Adrenal gland (tissue), 12 donors: ENCODE data around the gene FMR1NB. TPM values are rescaled to one million over a fixed set of nuclear protein-coding genes. Genes with fewer than 3 reads are reported as not detected.

Experiments
- DNase-seq, 7 donors: peaks; one replicate each; pipeline ENCODE4 v3.0.0-alpha.2; 2019 to 2020
- H3K27ac ChIP-seq, 5 donors: fragments of 200-600 bp; sonication (generic) in 4 of 5; 1 replicate in 3 of 5; 2 replicates in 2 of 5; pipeline versions ENCODE4 v1.5.1 to v1.8.0; 2016 to 2020; ENCODE audit warnings: mild to moderate bottlenecking in 1 of 5
- H3K27me3 ChIP-seq: fragments of 200-600 bp; 2 replicates; pipeline ENCODE4 v1.8.0; 2021
- H3K36me3 ChIP-seq, 2 donors: fragments of 200-600 bp; replicated peaks in 1 of 2; 1 replicate in 1 of 2; 2 replicates in 1 of 2; pipeline versions ENCODE4 v1.5.1 to v1.8.0; 2018 to 2022
- H3K4me1 ChIP-seq, 2 donors: fragments of 200-600 bp; replicated peaks in 1 of 2; 1 replicate in 1 of 2; 2 replicates in 1 of 2; pipeline versions ENCODE4 v1.5.1 to v1.8.0; 2018 to 2021
- H3K4me3 ChIP-seq, 4 donors: fragments of 200-600 bp; sonication (generic) in 3 of 4; one replicate each; pipeline ENCODE4 v1.5.1; 2016 to 2018
- H3K9me3 ChIP-seq, 3 donors: fragments of 200-600 bp; sonication (generic) in 1 of 3; replicated peaks in 1 of 3; 1 replicate in 2 of 3; 2 replicates in 1 of 3; pipeline versions ENCODE4 v1.5.1 to v1.8.0; 2016 to 2021
- CTCF ChIP-seq, 6 experiments: fragments of 450-650 bp in 4 of 6; fragments of 200-600 bp in 2 of 6; sonication (generic) in 1 of 6; IDR thresholded peaks; 1 replicate in 5 of 6; 2 replicates in 1 of 6; pipeline versions ENCODE4 v1.5.1 to v1.8.0; 2016 to 2021; ENCODE audit warnings: antibody characterized with exemption in 6 of 6, mild to moderate bottlenecking in 2 of 6, moderate library complexity in 1 of 6
- POLR2A ChIP-seq, 2 donors: fragments of 450-650 bp; IDR thresholded peaks; one replicate each; pipeline ENCODE4 v1.6.1; 2017; ENCODE audit warnings: antibody characterized with exemption in 2 of 2, mild to moderate bottlenecking in 2 of 2, moderate library complexity in 1 of 2
- WGBS, 4 donors: extraction: QIAGEN DNeasy Blood & Tissue Kit in 2 of 4; methylation state at CpG; one replicate each; pipeline versions ENCODE4 v1.1.5 to v1.1.7; 2013 to 2017; 5-methylcytosine and 5-hydroxymethylcytosine counted together
- intact Hi-C, 2 donors: fragments of 100-400 bp; cut with DNase I; formaldehyde crosslinking; loops; one replicate each; pipeline versions ENCODE4 v1.14.1 to v1.15.0; 2022 to 2023
- polyA plus RNA-seq, 3 donors: library from polyadenylated mRNA; stranded (reverse); fragments of 200-250 nt in 2 of 3; fragments of 350-450 nt in 1 of 3; fragmentation: Illumina TruSeq in 1 of 3; extraction: RNeasy Lipid Tissue Mini Kit (QIAGEN cat#74804) in 1 of 3; gene quantifications; one replicate each; pipeline ENCODE4 v1.2.3, GENCODE V29; 2013 to 2014
- total RNA-seq, 9 donors: library from RNA; depleted of rRNA in 4 of 9; stranded (reverse); fragments of >200 nt in 4 of 9; fragments of 120-200 nt in 1 of 9; fragmentation: NEBNext Ultra II Directional in 1 of 9; extraction: Animal tissue kit (Norgen Biotek cat#: 25700) in 1 of 9; gene quantifications; one replicate each; pipeline versions ENCODE4 v1.1.0 to v1.2.4, GENCODE V29; 2013 to 2023
- donor health status: healthy with polysubstance abuse.
- donor health status: Bipolar disorder and iron deficiency.
- donor health status: DM: yes; HTN: yes; CAD: no.
- donor health status: DM: no; HTN: no; CAD: no.
- donor health status: DM: no; HTN: no; CAD: no.
- donor health status: DM: yes; HTN: yes; CAD: no.

FMR1NB gene
- total and polyA plus RNA-seq, 12 donors: not detected

- no peaks in the 10 kb centered on the region for H3K27me3 ChIP-seq
- H3K36me3 ChIP-seq: peaks cover 0 to 15% of the 10 kb centered on the region in 2 donors
- no peak overlapping the region for H3K27ac ChIP-seq
- no peak for DNase-seq
- intact Hi-C loops: no loop called here
- H3K9me3 ChIP-seq: no peaks in the 10 kb centered on the region
- no peak overlapping the region for H3K4me3 ChIP-seq
- WGBS, 4 donors: 89 to 97% (median 91%) methylated on average over 7 of the region's 7 CpGs
- H3K4me1 ChIP-seq: no peaks in the 10 kb centered on the region
- TF ChIP-seq POLR2A (IDR thresholded peaks at IDR 0.05) (no peak), CTCF (IDR thresholded peaks at IDR 0.05) (no peak)
These were observed 32.6 kb upstream of the FMR1NB start for GRCh38 chrX:147948531-147948930.

GRCh38 chrX:147950352-147950751 lies 30.8 kb upstream of the FMR1NB start:
- TF ChIP-seq POLR2A (IDR thresholded peaks at IDR 0.05) (no peak), CTCF (IDR thresholded peaks at IDR 0.05) (no peak)
- intact Hi-C loops: no loop called here
- DNase-seq: no peak
- H3K27ac ChIP-seq: no peak overlapping the region
- no peaks in the 10 kb centered on the region for H3K4me1 ChIP-seq
- H3K4me3 ChIP-seq: no peak overlapping the region
- 72 to 100% (median 89%) methylated on average over 1 of the region's 1 CpG for WGBS, 4 donors
- no peaks in the 10 kb centered on the region for H3K9me3 ChIP-seq
- H3K27me3 ChIP-seq: no peaks in the 10 kb centered on the region
- H3K36me3 ChIP-seq: peaks cover 0 to 4% of the 10 kb centered on the region in 2 donors

GRCh38 chrX:147953976-147954375 lies 27.2 kb upstream of the FMR1NB start:
- H3K27ac ChIP-seq: no peak overlapping the region
- no peak for TF ChIP-seq POLR2A (IDR thresholded peaks at IDR 0.05)
- no peak for TF ChIP-seq CTCF (IDR thresholded peaks at IDR 0.05)
- no peaks in the 10 kb centered on the region for H3K9me3 ChIP-seq
- no peaks in the 10 kb centered on the region for H3K4me1 ChIP-seq
- H3K27me3 ChIP-seq: no peaks in the 10 kb centered on the region
- DNase-seq: peak in 5 of 7 donors; percentile 7 to 48 (median 17)
- WGBS, 4 donors: 36 to 70% (median 43%) methylated on average over 2 of the region's 2 CpGs
- H3K36me3 ChIP-seq: no peaks in the 10 kb centered on the region
- H3K4me3 ChIP-seq: no peak overlapping the region
- intact Hi-C loops: no loop called here

GRCh38 chrX:147957291-147957690 lies 23.8 kb upstream of the FMR1NB start:
- H3K4me1 ChIP-seq: no peaks in the 10 kb centered on the region
- no peak for DNase-seq
- H3K9me3 ChIP-seq: no peaks in the 10 kb centered on the region
- no peak overlapping the region for H3K27ac ChIP-seq
- no peak for TF ChIP-seq CTCF (IDR thresholded peaks at IDR 0.05)
- TF ChIP-seq POLR2A (IDR thresholded peaks at IDR 0.05): no peak
- H3K27me3 ChIP-seq: no peaks in the 10 kb centered on the region
- WGBS, 4 donors: 45 to 75% (median 60%) methylated on average over 1 to 2 of the region's 2 CpGs
- no peak overlapping the region for H3K4me3 ChIP-seq
- intact Hi-C loops: no loop called here
- H3K36me3 ChIP-seq: no peaks in the 10 kb centered on the region
